ENCODE results near the gene CACNG1.
"Not testable (repeated sequence)": the region's sequence is repeated elsewhere in the genome, so short reads cannot be mapped to it uniquely, and the experiment has no call there.

The CACNG1 gene

DNA sequence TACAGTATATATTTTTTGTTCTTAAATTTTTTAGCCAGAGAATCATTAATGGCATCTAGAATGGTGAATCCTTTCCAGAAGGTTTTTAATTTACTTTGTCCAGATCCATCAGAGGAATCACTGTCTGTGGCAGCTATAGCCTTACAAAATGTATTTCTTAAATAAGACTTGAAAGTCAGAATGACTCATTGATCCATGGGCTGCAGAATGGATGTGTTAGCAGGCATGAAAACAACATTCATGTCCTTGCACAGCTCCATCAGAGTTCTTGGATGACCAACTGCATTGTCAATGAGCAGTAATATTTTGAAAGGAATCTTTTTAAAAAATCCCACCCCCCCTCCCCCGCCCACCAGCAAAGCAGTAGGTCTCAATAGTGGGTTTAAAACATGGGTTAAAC, 51.4 kb downstream of the CACNG1 start:
- H3K27ac Mint-ChIP-seq, result no peak overlapping the region
- no peaks in the 10 kb centered on the region for H3K27me3 Mint-ChIP-seq
- H3K4me1 Mint-ChIP-seq (ENCODE audit: low read depth), result peaks cover 40% of the 10 kb centered on the region
- H3K36me3 Mint-ChIP-seq (ENCODE audit: low read depth), result peaks cover 36% of the 10 kb centered on the region
- H3K4me3 Mint-ChIP-seq, result no peak overlapping the region
- H3K9me3 Mint-ChIP-seq, result no peaks in the 10 kb centered on the region

DNA sequence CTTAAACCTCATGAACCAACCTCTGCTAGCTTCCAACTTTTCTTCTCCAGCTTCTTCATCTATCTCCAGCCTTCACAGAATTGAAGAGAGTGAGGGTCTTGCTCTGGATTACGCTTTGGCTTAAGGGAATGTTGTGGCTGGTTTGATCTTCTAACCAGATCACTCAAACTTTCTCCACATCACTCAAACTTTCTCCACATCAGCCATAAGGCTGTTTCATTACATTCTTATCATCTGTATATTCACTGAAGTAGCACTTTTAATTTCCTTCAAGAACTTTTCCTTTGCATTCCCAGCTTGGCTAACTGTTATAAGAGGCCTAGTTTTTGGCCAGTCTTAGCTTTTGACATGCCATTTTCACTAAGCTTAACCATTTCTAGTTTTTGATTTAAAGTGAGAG, 52.3 kb downstream of the CACNG1 start:
- H3K4me1 Mint-ChIP-seq (ENCODE audit: low read depth), result peaks cover 46% of the 10 kb centered on the region
- no peak overlapping the region for H3K27ac Mint-ChIP-seq
- H3K36me3 Mint-ChIP-seq (ENCODE audit: low read depth), result peaks cover 43% of the 10 kb centered on the region
- no peaks in the 10 kb centered on the region for H3K27me3 Mint-ChIP-seq
- no peak overlapping the region for H3K4me3 Mint-ChIP-seq
- no peaks in the 10 kb centered on the region for H3K9me3 Mint-ChIP-seq

DNA sequence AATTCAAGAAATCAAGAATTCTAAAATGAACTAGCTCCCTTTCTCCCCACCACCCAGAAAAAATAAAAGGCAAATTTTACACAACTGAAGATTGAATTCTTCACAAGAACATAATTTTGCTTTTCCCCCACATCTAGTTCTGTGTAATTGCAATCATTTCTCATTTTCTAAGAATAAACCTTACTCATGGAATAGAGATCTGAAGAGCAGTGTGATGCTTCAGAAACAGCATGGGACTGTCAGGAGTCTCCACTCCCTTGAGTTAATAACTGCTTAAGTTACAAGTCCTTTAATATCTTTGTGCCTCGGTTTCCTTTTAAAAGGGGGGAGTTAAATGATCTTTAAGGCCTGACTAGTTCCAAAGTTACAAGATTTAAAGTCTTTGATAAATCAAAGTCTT, 53.7 kb downstream of the CACNG1 start:
- H3K27me3 Mint-ChIP-seq, result no peaks in the 10 kb centered on the region
- peaks cover 55% of the 10 kb centered on the region for H3K36me3 Mint-ChIP-seq (ENCODE audit: low read depth)
- H3K4me1 Mint-ChIP-seq (ENCODE audit: low read depth), result peaks cover 56% of the 10 kb centered on the region
- H3K27ac Mint-ChIP-seq, result no peak overlapping the region
- no peak overlapping the region for H3K4me3 Mint-ChIP-seq
- H3K9me3 Mint-ChIP-seq, result no peaks in the 10 kb centered on the region

DNA sequence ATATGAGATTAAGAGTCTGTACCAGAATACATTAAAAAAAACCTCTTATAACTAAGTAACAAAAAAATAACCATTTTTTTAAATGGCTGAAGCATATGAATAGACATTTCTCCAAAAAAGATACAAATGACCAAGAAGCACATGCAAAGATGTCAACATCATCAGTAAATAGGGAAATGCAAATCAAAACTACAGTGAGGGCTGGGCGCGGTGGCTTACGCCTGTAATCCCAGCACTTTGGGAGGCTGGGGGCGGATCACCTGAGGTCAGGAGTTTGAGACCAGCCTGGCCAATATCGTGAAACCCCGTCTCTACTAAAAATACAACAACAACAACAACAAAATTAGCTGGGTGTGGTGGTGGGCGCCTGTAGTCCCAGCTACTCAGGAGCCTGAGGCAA, 60.3 kb downstream of the CACNG1 start:
- H3K36me3 Mint-ChIP-seq (ENCODE audit: low read depth), result peaks cover 83% of the 10 kb centered on the region
- H3K27me3 Mint-ChIP-seq, H3K4me3 Mint-ChIP-seq, H3K27ac Mint-ChIP-seq, H3K9me3 Mint-ChIP-seq: not testable (repeated sequence)
- H3K4me1 Mint-ChIP-seq (ENCODE audit: low read depth), result peaks cover 43% of the 10 kb centered on the region

DNA sequence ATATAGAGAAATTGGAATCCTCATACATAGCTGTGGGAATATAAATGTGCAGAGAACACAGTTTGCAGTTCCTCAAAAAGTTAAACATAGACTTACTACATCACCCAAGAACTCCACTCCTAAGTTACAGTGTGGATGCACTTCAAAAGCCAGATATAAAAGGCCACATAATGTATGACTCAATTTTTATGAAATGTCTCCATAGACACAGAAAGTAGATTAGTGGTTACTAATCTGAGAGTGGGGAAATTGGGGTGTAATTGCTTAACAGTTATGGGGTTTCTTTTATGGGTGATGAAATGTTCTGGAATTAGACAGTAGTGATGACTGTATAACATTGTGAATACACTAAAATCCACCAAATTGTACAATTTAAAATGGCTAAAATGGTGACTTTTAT, 60.9 kb downstream of the CACNG1 start:
- Mint-ChIP-seq H3K27ac (no peak overlapping the region), H3K9me3 (no peaks in the 10 kb centered on the region), H3K36me3 (ENCODE audit: low read depth) (peaks cover 80% of the 10 kb centered on the region), H3K4me1 (ENCODE audit: low read depth) (peaks cover 38% of the 10 kb centered on the region), H3K27me3 (no peaks in the 10 kb centered on the region), H3K4me3 (no peak overlapping the region)
